Muscle of arm (tissue), 12 donors: Measurements from ENCODE around the gene GPC1. TPM values are rescaled to one million over a fixed set of nuclear protein-coding genes. Genes with fewer than 3 reads are reported as not detected.

Source experiments
- DNase-seq: peaks from one replicate; pipeline ENCODE4 v3.0.0-alpha.2; 2013
- polyA plus RNA-seq, 12 donors: library from polyadenylated mRNA; unstranded; fragments of 120-200 nt; gene quantifications; one replicate each; pipeline ENCODE4 v1.2.1, GENCODE V29; 2013; ENCODE audit not compliant: insufficient read length in 12 of 12

Gene GPC1
- polyA plus RNA-seq, 12 donors = 67.3 to 145 (median 81.0) TPM; not detected in 1

- no peak for DNase-seq
Observed at GRCh38 chr2:240454106-240454901, 18.8 kb downstream of the GPC1 start.

GRCh38 chr2:240455272-240455646 is 19.8 kb downstream of the GPC1 start:
- no peak for DNase-seq

- DNase-seq = no peak
Observed at GRCh38 chr2:240455647-240456446, 20.4 kb downstream of the GPC1 start.

GRCh38 chr2:240456447-240457222 is 21.2 kb downstream of the GPC1 start:
- DNase-seq = no peak

GRCh38 chr2:240457223-240458043 is 22.0 kb downstream of the GPC1 start:
- no peak for DNase-seq

GRCh38 chr2:240458044-240458899 is 22.8 kb downstream of the GPC1 start:
- no peak for DNase-seq

GRCh38 chr2:240458900-240459391 is 23.5 kb downstream of the GPC1 start:
- DNase-seq = no peak

GRCh38 chr2:240459401-240460252 is 24.2 kb downstream of the GPC1 start:
- DNase-seq = peak; percentile 16

- no peak for DNase-seq
Observed at GRCh38 chr2:240460253-240460711, 24.8 kb downstream of the GPC1 start.

- no peak for DNase-seq
Observed at GRCh38 chr2:240460781-240461431, 25.4 kb downstream of the GPC1 start.

GRCh38 chr2:240461471-240462072 is 26.1 kb downstream of the GPC1 start:
- DNase-seq = no peak

- DNase-seq = no peak
Observed at GRCh38 chr2:240462073-240462706, 26.7 kb downstream of the GPC1 start.

GRCh38 chr2:240462707-240463273 is 27.3 kb downstream of the GPC1 start:
- no peak for DNase-seq

- DNase-seq = no peak
Observed at GRCh38 chr2:240463274-240463865, 27.9 kb downstream of the GPC1 start.

- DNase-seq = no peak
Observed at GRCh38 chr2:240463866-240464481, 28.5 kb downstream of the GPC1 start.

- no peak for DNase-seq
Observed at GRCh38 chr2:240464514-240465241, 29.2 kb downstream of the GPC1 start.
